Activated naive CD4-positive, alpha-beta T cell treated with anti-CD3 and anti-CD28 coated beads, Interleukin-2, amount 10 ng/mL, durations not matched to agents 7 days and 5 days (primary cell): ENCODE data around the gene UXS1.

ENCODE experiments used
- CTCF ChIA-PET: fragments of 350-600 bp; sonication (Branson Sonifier 250); formaldehyde crosslinking; loops from one replicate; lab custom pipeline; 2021; ENCODE audit warnings: antibody characterized with exemption; lab: Charles Lee
- DNase-seq: peaks from one replicate; pipeline ENCODE4 v3.0.0-alpha.2; 2020
- H3K27ac Mint-ChIP-seq: one replicate; pipeline ENCODE4 v1.8.0; 2021; ENCODE audit warnings: mild to moderate bottlenecking, moderate library complexity, mixed read lengths
- H3K27me3 Mint-ChIP-seq: one replicate; pipeline ENCODE4 v1.8.0; 2021; ENCODE audit warnings: mild to moderate bottlenecking, mixed read lengths
- H3K36me3 Mint-ChIP-seq: one replicate; pipeline ENCODE4 v1.8.0; 2021; ENCODE audit warnings: mixed read lengths
- H3K4me1 Mint-ChIP-seq: one replicate; pipeline ENCODE4 v1.8.0; 2021; ENCODE audit warnings: mixed read lengths
- H3K4me3 Mint-ChIP-seq: one replicate; pipeline ENCODE4 v1.8.0; 2021; ENCODE audit warnings: mild to moderate bottlenecking, moderate library complexity, mixed read lengths
- H3K9me3 Mint-ChIP-seq: one replicate; pipeline ENCODE4 v1.8.0; 2021; ENCODE audit warnings: mixed read lengths

The UXS1 gene

DNA sequence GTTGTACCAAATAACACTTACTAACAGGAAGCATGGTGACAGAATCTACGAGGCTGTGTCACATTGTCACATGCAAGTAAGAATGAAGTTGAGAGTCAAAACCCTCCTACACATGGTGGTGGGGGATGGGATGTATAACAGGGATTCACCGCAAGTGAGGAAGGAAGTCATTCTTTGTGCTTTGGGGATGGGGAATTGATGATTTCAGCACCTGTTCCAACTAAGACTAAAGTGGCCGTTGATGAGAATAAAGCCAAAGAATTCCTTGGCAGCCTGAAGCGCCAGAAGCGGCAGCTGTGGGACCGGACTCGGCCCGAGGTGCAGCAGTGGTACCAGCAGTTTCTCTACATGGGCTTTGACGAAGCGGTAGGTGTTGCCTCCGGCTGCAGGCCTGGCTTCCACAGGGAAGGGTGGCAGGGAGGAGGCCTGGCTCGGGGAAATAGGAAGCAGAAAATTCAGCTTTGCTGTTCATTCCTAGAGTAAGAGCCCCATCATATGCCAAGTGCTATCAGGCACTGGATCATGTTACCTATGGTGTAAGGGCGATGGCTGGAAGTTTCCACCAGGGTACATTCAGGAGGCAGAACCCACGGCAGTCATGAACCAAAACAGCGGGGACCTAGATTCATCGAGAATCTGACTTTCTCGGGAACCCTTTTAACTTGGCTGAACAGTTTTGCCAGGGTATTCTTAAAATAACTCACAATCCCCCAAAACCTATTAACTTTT, 120.3 kb downstream of the UXS1 start:
- Mint-ChIP-seq H3K36me3 (peaks cover 2% of the 10 kb centered on the region), H3K27ac (no peak overlapping the region), H3K9me3 (no peaks in the 10 kb centered on the region), H3K4me3 (no peak overlapping the region), H3K27me3 (peaks cover 10% of the 10 kb centered on the region), H3K4me1 (peaks cover 31% of the 10 kb centered on the region)
- CTCF ChIA-PET, result no interaction called here
- no peak for DNase-seq

DNA sequence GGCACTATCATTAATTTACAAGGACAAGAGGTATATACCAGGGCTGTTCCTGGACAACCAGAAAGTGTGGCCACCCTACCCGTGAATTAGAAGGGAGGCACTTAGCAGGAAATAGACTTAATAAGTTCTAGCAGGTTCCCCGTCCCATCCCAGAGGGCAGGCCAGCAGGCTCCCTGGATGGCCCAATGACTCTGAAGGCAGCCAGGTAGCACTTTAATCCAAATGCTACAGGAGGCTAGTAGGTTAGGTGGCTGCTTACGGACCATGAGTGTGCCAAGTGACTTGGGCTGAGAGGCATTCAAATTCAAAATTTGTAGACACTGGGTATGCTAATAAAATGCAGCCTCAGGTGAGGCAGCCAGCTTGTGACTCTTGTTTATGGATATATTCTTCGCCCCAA, 123.9 kb downstream of the UXS1 start:
- H3K4me3 Mint-ChIP-seq, result no peak overlapping the region
- H3K27me3 Mint-ChIP-seq, result peaks cover 38% of the 10 kb centered on the region
- H3K9me3 Mint-ChIP-seq, result no peaks in the 10 kb centered on the region
- H3K36me3 Mint-ChIP-seq, result peaks cover 4% of the 10 kb centered on the region
- no peak for DNase-seq
- peaks cover 26% of the 10 kb centered on the region for H3K4me1 Mint-ChIP-seq
- H3K27ac Mint-ChIP-seq, result no peak overlapping the region
- CTCF ChIA-PET, result no interaction called here

DNA sequence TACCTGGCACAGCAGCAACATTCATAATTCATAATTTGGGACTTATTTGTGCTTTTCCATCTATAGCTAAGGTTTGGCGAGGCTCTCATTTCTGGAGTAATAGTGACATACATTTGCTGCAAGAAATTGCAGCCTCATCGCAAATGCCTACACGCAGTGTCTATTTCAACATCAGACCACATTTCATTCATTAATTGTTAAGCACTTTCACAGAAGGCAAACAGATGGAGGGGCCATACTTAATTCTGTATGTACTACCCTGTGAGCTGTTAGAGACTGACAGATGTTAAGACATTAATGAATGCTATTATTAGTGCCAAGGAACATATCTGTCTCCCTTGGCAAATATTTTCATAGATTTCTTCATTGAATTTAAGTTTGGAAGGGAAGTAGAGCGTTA, 125.7 kb downstream of the UXS1 start:
- peaks cover 29% of the 10 kb centered on the region for H3K4me1 Mint-ChIP-seq
- no peaks in the 10 kb centered on the region for H3K9me3 Mint-ChIP-seq
- H3K36me3 Mint-ChIP-seq, result peaks cover 7% of the 10 kb centered on the region
- peaks cover 50% of the 10 kb centered on the region for H3K27me3 Mint-ChIP-seq
- H3K4me3 Mint-ChIP-seq, result no peak overlapping the region
- H3K27ac Mint-ChIP-seq, result no peak overlapping the region
- CTCF ChIA-PET, result no interaction called here
- DNase-seq, result no peak

DNA sequence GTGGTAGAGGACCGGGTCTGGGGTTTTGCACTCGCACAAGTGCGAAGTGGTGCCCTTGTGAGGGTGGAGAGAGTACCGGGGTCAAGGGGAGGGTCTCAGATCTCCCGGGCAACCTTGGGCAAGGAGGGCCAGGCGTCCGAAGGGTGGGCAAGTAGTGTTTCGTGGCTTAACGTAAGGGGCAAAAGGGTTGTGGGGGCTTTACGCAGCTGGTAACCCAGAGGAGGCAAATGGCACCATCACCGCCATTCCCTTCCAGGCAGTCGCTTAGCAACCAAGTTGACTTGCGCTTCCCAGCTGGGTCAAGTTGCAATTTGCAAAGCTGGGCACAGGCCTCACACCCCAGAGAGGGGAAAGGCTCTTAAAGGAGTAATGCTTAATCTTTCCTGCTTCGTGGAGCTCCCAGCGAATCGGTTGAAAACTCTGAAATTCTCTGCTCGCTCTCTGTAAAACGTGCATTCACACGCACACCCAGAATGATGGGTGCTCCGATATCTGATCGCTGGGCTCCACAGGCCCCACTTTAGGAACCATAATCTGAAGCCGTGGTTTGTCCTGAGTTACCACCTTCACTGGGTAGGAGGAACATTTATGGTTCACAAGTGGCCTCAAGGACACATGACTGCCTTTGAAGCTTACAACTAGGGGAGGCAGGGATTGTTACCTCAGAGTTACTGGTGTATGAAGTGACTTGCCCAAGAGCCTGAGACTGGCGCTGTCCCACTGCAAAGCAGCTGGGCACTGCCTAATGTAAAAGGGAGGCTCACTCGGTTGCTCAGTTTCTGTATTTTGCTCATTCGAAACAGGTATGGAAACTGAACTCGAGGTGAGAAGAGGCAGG, 127.9 kb downstream of the UXS1 start:
- Mint-ChIP-seq H3K36me3 (peaks cover 7% of the 10 kb centered on the region), H3K4me1 (peaks cover 27% of the 10 kb centered on the region), H3K9me3 (no peaks in the 10 kb centered on the region), H3K4me3 (peak overlapping the region; percentile 59), H3K27me3 (peaks cover 51% of the 10 kb centered on the region), H3K27ac (no peak overlapping the region)
- no peak for DNase-seq
- CTCF ChIA-PET, result interaction anchor here (0.9 to 1.2 kb wide), 2 partner anchors 10 to 19 kb away, joined by 3 read pairs; no protein-coding TSS in a partner anchor

DNA sequence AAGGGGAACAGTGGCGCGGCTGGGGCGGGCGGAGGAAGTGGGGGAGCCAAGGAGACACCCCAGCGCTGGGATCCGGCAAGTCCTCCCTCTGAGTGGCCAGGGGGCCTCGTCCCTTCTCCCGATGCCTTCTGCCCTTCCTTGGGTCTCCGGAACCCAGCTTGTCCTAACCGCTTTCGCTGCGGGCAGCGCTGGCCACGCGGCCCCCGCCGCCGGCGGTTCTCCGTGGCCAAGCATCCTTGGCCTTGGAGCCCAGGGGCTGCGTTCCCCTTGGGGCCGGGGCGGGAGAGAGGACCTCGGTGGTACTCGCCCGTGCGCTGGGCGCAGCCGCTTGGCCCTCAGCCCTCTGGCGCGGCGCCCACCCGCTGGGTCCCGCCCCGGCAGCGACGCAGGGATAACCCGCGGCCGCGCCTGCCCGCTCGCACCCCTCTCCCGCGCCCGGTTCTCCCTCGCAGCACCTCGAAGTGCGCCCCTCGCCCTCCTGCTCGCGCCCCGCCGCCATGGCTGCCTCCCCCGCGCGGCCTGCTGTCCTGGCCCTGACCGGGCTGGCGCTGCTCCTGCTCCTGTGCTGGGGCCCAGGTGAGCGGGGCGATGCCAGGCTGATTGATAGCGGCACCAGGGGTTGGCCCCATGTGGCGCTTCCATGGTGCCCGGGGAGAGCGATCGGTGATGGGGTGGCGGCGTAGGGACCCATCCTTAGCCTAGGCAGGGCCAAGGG, 128.7 kb downstream of the UXS1 start:
- Mint-ChIP-seq H3K27ac (no peak overlapping the region), H3K4me3 (peak overlapping the region; percentile 59), H3K36me3 (peaks cover 10% of the 10 kb centered on the region), H3K4me1 (peaks cover 32% of the 10 kb centered on the region), H3K9me3 (peaks cover 2% of the 10 kb centered on the region), H3K27me3 (peaks cover 51% of the 10 kb centered on the region)
- CTCF ChIA-PET, result no interaction called here
- peak; percentile 33 for DNase-seq

DNA sequence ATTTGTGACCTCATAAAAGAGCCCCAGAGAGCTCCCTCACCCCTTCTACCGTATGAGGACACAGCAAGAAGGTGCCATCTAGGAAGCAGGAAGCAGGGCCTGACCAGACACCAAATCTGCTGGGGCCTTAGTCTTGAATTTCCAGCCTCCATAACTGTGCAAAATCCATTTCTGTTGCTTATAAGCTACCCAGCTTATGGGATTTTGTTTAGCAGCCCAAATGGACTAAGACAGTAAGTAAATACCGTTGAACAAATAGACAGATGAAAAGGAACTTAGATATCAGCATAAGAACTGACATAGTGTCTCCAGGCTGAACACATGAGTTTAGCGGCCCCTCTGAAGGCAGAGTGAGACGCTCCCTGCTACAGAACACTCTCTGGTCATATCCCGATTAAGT, 130.9 kb downstream of the UXS1 start:
- DNase-seq, result no peak
- Mint-ChIP-seq H3K4me3 (no peak overlapping the region), H3K4me1 (peaks cover 44% of the 10 kb centered on the region), H3K27me3 (peaks cover 44% of the 10 kb centered on the region), H3K27ac (no peak overlapping the region), H3K9me3 (peaks cover 6% of the 10 kb centered on the region), H3K36me3 (peaks cover 18% of the 10 kb centered on the region)
- CTCF ChIA-PET, result no interaction called here

DNA sequence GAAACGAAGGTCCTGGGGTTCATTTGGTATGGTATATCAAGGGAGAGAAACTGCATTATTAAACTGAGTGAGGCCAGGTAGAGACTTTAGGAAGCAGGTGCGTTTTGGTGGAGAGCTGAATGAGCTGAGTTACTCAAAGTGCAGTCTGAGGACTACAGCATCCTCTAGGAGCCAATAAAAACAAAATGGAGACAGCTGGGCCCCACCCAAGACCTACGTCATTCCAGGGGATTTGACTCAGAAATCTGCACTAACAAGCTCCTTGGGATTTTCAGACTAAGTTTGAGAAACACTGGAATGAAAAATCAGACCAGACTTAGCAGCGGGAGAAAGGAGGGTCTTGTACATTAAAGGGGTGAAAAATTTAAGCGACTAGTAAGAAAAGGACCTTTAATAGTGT, 131.5 kb downstream of the UXS1 start:
- H3K9me3 Mint-ChIP-seq, result peaks cover 6% of the 10 kb centered on the region
- H3K36me3 Mint-ChIP-seq, result peaks cover 18% of the 10 kb centered on the region
- H3K27ac Mint-ChIP-seq, result no peak overlapping the region
- CTCF ChIA-PET, result no interaction called here
- peaks cover 40% of the 10 kb centered on the region for H3K27me3 Mint-ChIP-seq
- H3K4me1 Mint-ChIP-seq, result peaks cover 49% of the 10 kb centered on the region
- H3K4me3 Mint-ChIP-seq, result no peak overlapping the region
- no peak for DNase-seq

DNA sequence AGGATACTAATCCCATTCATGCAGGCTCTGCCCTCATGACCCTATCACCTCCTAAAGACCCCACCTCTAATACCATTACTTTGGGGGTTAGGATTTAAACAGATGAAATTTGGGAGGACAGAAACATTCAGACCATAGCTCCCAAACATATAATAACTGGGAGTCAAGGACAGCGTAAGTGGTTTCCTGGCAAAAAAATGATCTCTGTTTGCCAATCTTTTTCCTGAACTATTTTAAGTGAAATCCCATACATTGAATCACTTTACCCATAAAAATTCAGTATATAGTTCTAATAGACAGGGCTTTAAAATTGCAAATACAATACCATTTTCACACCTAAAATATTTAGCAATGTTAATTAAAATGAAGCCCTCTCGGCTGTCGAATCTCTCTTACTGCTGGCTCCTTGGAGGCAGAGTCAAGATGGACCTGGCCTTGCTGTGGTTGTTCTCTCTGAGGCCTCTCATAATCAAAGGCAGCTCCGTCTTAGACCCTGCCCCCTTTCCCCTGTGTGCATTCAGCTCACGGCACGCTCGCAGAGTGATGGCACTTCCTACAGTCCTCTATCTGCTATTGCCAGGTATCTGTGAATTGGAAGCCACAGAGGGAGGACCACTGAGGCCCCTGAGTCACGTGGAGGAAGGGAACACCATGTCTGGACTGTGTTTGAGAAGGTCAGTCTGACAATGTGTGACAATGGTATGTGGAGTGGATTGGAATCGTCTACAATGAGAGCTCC, 132.3 kb downstream of the UXS1 start:
- Mint-ChIP-seq H3K36me3 (peaks cover 22% of the 10 kb centered on the region), H3K9me3 (peaks cover 6% of the 10 kb centered on the region), H3K4me3 (no peak overlapping the region), H3K27ac (no peak overlapping the region), H3K27me3 (peaks cover 33% of the 10 kb centered on the region), H3K4me1 (peaks cover 58% of the 10 kb centered on the region)
- CTCF ChIA-PET, result no interaction called here
- no peak for DNase-seq

DNA sequence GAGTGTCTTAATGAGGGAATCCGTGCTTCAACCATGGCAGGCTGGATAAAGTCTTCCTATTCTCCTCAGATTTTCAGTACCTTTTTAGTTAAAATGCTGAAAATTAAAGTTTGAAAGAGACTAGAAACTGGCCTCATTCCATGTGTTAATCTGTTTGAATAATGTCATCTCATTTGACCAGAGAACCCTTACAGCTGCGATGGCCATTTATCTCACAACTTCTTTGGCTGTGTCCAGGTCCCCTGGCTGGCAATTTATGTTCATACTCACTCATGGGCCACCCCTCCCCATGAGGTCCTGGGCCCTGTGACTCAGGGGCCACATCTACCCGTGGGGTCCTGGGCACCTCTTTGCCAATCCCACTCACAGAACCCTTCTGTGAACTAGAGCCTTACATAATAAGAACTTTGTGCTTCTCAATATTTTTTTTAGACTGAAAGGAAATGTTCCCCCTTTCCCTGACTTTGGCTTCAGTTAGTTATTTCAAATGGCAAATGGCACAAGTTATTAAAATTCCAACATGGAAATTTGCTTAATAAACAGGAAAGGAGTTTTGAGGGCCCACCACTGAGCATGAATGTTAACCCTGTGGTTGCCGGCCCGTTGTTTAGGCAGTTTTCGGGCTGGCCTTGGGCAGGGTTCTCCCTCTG, 134.6 kb downstream of the UXS1 start:
- CTCF ChIA-PET, result no interaction called here

DNA sequence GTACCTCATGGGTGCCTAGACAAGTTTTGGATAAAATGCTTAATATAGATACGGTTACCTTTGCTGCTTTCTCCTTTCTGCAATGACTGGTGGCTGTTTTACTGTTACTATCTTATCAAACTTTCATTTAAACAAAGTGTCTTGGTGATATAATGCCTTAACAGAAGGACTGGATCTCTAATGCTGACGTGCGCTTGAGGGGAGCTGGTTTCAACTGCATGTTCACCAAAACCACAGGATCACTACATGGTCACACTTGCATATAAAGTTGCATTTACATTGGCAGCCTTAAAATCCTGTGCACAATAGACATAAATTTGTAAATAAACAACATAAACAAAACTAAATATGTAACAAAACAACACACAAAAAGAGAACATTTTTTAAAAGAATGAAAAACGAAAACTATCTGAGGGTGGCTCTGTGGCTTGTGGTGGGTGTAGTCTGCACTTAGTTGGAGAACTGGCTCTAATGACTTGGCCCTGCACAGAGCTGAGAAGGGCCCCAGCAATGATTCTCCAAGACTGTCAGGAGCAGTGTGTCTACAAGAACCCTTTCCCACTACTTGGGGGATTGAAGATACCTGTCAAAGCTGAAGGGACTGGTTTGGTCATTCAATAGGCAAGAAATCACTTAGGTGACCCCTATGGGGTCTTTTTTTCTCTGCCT, 135.5 kb downstream of the UXS1 start:
- Mint-ChIP-seq H3K4me3 (no peak overlapping the region), H3K4me1 (peaks cover 72% of the 10 kb centered on the region), H3K27me3 (peaks cover 6% of the 10 kb centered on the region), H3K27ac (peak overlapping the region; percentile 90), H3K9me3 (peaks cover 13% of the 10 kb centered on the region), H3K36me3 (peaks cover 27% of the 10 kb centered on the region)
- CTCF ChIA-PET, result no interaction called here
- peak; percentile 50 for DNase-seq

More for the DNA sequence above, 134.6 kb downstream of the UXS1 start:
- H3K27ac Mint-ChIP-seq, result peak overlapping the region; percentile 90
- DNase-seq, result no peak
- H3K36me3 Mint-ChIP-seq, result peaks cover 29% of the 10 kb centered on the region
- H3K4me3 Mint-ChIP-seq, result no peak overlapping the region
- peaks cover 11% of the 10 kb centered on the region for H3K27me3 Mint-ChIP-seq
- H3K9me3 Mint-ChIP-seq, result peaks cover 13% of the 10 kb centered on the region
- H3K4me1 Mint-ChIP-seq, result peaks cover 64% of the 10 kb centered on the region

DNA sequence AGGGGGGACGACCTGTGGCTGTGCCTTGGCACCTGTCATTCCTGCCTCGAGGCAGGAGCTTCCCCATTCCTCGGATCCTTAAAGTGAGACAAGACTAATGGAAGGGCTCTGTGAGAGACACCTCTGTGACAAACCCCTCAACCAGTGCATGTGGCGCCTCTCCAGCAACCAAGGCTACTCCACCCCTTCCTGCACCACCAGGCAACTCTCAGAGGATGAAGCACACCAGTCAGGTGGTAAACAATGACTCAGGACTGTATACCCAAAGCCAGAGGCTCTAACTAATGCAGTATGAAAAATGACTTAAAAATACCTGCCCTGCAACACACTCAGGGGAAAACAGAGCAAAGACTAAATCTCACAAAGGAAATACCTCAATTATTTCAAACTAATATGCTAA, 136.9 kb downstream of the UXS1 start:
- Mint-ChIP-seq H3K27me3 (peaks cover 4% of the 10 kb centered on the region), H3K4me1 (peaks cover 86% of the 10 kb centered on the region), H3K4me3 (peak overlapping the region; percentile 0), H3K9me3 (peaks cover 13% of the 10 kb centered on the region), H3K36me3 (peaks cover 27% of the 10 kb centered on the region), H3K27ac (peak overlapping the region; percentile 90)
- CTCF ChIA-PET, result no interaction called here
- peak; percentile 77 for DNase-seq

DNA sequence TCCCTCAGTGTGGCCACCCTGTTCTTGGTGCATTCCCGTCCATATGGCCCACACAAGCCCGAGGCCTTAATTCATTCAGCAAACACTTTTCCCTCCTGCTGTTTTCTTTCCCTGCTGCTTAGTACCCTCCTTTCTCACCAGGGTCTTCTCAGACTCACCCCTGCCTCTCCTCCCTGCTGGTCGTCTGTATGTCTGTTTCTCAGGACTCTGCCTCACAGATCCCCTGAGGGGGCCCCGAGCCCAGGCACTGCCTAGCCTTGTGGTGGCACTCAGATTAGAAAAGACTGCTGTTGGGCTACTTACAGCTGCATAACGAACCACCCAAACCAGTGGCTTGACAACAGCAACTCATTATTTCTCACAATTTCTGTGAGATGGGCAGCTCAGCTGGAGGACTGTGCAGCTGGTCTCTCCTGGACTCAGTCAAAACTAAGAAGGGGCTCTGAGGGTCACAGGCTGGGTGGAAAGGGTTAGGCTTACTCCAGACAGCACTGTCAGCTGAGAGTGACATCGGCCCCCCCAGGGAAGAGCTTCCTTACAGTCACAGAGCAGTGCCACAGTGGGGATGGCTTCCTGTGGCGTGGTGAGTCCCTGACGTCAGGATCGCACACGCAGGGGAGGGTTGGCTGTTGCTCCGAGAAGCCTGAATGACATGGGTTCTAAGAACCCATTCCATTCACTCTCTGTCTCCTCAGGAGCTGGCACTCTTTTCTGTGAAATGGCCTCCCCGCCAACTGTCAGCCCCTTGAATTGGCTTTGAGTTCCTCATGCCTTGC, 139.0 kb downstream of the UXS1 start:
- H3K9me3 Mint-ChIP-seq, result peaks cover 14% of the 10 kb centered on the region
- H3K4me1 Mint-ChIP-seq, result peaks cover 88% of the 10 kb centered on the region
- DNase-seq, result peak; percentile 64
- H3K36me3 Mint-ChIP-seq, result peaks cover 28% of the 10 kb centered on the region
- H3K27me3 Mint-ChIP-seq, result no peaks in the 10 kb centered on the region
- H3K27ac Mint-ChIP-seq, result peak overlapping the region; percentile 91
- CTCF ChIA-PET, result no interaction called here
- peak overlapping the region; percentile 16 for H3K4me3 Mint-ChIP-seq
